ENCODE results near the gene TCP1.
"Not testable (repeated sequence)": the region's sequence is repeated elsewhere in the genome, so short reads cannot be mapped to it uniquely, and the experiment has no call there.

TCP1 gene

DNA sequence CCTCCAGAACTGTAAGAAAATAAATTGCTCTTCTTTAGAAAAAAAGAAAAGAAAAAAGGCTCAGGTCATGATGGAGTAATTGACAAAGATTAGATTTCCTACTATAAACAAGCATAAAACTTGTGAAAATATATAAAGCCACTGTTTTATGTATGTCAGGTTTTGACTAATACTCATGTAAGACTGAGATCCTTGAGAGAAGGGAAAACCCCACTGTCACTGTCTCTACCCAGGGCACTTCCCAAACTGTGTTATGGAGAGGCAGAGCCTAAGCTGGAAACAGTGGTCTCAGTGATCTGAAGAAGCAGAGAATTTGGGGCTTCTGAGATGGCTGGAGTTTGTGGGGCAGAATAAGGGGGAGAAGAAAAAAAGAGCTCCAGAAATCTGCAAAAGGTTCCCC is 19.9 kb downstream of the TCP1 start:
- DNase-seq: no peak

DNA sequence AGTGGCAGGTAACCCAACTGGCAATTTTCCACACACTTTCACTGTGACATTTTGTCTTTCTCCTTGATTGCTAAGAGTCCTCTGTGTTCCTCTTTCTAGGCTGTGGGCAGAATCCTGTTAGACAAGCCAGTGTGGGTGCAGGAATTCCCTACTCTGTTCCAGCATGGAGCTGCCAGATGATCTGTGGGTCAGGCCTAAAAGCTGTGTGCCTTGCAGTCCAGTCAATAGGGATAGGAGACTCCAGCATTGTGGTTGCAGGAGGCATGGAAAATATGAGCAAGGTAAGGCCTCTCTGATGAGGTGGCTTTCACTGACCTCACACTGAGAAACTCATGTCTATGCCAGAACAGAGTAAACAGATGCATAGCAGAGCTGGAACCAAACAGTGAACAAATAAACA is 22.5 kb downstream of the TCP1 start:
- DNase-seq: no peak

DNA sequence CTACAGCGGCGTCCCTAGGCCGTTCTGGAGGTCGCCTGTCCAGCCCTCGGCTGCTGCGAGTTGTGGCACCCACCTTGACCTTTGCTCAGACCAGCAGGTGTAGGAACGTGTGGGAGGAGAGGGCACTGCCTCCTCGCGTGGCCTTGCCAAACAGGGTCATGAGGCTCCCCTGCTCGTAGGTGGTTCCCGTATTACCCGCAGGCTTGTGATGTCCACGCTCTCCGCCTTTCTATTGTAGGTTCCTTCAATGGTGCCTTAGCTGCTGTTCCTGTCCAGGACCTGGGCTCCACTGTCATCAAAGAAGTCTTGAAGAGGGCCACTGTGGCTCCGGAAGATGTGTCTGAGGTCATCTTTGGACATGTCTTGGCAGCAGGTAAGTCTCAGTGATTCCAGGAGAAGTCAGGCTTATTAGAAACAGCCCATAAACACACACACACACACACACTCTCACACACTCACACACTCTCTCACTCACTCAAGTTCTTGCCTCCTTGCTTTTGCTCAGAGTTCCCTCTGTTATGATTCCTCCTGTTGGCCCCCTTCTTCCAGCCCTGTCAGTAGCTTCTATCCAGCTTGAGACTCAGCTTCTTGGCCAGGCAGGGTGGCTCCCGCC is 26.6 kb downstream of the TCP1 start:
- DNase-seq: no peak

DNA sequence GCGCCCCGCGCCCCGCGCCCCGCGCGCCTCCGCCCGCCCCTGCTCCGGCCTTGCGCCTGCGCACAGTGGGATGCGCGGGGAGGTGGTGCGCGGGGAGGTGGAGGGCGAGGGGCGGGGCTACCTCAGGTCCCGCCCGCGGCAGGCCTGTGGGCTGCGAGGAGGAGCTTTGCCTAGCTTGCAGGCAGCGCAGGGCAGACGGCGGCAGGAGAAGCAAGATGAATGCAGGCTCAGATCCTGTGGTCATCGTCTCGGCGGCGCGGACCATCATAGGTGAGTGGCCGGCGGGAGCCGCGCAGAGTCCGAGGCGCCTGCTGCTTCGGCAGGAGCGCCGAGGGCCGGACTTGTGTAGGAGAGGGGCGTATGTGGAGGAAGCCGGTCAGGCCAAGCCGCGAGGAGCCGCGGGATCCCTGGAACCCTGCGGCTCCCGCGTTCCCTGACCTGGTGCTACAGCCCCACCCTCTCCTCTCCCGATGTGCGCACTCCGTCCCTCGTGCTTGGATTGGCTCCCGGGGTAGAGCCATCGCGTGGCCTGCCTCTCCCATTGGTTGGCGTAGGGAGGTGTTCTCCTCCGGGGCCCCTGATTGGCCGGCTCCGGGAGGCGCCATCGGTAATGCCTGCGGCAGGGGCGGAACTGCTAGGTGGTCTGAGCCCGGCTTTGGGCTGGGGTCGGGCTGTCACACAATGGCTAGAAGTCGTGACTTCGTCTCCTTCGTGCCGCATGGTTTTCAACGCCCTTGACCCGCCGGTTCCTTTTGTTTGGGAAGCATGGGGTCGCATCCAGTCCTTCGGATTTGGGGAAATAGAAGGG is 27.3 kb downstream of the TCP1 start, which contains the start of gene ACAT2:
Gene ACAT2, plus strand, starts transcription at position 173 of the 808 bp plus-strand sequence. Its CDS starts 43 bp downstream, at position 216.
- peak; percentile 88 for DNase-seq

DNA sequence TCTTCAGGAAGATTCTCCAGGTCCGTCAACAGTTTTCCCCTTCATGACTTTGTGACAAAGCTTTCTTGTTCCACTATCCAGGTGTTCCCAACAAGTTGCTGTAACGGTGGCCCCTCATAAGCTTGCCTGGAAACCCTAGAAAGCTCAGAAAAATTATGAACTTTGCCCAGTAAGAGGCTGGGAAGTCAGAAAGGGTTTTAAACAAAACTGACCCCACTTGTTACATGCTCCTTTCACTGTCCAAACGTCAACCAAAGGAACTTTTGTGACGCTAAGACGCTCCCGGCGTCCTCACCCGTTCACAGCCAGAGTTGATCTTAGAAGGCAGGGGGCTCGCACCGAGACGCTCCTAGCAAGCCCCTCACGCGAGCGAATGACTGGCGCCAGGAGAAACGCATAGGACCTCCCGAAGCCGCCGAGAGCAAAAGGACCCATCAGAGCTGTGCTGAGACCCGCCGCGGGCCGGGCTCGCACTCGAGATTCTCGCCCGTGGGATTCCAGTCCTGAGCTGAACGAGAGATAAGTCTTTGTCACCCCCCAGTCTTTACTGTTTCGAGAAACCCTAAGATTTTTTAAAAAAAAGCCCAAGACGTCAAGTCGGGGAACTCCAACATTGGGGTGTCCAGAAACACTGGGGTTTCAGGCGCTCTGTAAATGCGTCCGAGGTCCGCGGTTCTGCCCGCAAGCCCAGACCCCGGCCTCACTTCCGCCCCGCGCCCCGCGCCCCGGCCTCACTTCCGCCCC is 28.1 kb downstream of the TCP1 start:
- no peak for DNase-seq

DNA sequence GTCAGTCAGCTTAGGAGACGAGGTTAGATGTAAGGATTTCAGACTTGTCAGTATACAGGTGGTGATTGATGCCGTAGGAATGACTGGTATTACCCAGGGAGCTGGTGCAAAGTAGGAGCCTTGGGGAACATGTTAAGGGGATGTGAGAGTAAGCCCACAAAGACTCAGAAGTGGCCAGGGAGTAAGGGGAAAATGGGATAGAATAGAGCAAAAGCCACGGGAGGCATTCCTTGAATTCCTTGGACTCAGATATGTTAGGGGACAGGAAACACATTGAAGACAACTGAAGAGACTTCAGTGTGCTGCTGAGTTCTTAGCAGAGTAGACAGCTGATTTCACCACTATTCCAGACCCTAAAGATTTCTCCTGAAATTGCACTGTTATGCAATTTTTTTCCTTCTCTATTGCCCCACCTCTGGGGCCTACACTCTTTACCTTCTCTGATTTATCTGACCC is 28.8 kb downstream of the TCP1 start:
- DNase-seq: no peak

DNA sequence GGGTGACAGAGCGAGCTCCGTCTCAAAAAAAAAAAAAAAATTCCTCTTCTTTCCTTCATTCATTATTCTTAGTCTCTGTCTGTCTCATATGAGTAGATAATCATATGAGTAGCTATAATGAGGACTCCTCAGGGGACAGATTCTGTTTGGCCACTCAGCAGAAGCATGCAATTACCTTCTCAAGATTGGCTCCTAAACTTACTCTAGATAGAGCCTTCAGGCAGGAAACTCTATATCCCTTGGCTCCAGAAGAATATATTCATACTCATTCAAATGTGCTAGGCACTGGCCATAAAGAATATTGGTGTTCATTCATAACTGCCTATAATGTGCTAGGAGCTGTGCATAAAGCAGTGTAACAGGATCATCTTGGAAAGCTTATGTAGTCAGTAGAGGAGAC is 29.8 kb downstream of the TCP1 start:
- no peak for DNase-seq

DNA sequence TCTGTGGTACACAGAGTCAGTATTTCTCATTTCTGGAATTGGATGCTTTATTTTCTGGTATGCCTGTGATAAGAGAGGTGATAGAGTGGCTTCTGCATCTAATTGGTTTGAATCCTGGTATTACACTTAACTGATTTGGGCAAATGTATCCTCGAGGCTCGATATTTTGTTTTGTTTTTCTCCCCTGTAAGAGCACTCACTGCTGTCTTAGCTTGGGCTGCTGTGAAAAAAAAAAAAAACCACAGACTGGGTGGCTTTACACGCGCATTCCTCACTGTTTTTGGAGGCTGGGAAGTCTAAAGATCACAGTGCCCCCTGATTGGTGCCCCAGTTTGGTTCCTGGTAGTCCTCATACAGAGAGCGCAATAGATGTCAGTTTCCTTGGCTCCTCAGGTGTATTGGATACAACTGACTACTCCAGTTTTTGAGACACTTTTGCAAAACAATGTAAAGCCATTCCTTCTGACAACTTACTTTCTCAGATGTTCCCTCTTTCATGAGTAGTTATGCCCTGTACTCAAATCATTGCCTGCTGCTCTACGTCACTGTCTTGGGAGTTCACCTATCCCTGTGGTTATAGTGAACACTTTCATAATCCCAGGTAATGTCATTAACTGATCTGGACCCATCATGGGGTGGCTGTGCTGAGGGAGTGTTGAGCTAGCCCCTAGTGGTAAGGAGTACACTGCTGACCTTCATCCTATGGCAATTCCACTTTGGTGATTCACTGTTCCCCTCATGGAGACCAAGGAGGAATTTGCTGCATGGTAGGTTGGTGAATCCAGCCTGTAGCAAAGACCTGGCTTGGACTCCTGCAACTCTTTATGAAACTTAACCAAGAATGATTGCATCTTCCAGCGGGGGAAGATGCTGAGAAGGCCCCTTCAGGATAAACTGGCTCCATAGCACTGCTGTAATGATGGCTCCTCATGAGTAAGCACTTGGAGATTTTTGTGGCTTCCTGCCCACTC is 31.1 kb downstream of the TCP1 start:
- DNase-seq: no peak

DNA sequence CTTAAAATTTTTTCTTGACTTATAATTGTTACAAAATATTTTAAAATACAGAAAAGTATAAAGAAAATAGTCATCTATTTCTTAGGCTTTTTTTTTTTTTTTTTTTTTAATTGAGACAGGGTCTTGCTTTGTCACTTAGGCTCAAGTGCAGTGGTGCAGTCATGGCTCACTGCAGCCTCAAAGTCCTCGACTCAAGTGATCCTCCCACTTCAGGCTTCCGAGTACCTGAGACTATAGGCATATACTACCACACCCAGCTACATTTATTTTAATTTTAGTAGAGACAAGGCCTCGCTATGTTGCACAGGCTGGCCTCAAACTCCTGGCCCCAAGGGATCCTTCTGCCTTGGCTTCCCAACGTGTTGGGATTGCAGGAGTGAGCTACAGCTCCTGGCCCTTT is 32.9 kb downstream of the TCP1 start:
- no peak for DNase-seq

DNA sequence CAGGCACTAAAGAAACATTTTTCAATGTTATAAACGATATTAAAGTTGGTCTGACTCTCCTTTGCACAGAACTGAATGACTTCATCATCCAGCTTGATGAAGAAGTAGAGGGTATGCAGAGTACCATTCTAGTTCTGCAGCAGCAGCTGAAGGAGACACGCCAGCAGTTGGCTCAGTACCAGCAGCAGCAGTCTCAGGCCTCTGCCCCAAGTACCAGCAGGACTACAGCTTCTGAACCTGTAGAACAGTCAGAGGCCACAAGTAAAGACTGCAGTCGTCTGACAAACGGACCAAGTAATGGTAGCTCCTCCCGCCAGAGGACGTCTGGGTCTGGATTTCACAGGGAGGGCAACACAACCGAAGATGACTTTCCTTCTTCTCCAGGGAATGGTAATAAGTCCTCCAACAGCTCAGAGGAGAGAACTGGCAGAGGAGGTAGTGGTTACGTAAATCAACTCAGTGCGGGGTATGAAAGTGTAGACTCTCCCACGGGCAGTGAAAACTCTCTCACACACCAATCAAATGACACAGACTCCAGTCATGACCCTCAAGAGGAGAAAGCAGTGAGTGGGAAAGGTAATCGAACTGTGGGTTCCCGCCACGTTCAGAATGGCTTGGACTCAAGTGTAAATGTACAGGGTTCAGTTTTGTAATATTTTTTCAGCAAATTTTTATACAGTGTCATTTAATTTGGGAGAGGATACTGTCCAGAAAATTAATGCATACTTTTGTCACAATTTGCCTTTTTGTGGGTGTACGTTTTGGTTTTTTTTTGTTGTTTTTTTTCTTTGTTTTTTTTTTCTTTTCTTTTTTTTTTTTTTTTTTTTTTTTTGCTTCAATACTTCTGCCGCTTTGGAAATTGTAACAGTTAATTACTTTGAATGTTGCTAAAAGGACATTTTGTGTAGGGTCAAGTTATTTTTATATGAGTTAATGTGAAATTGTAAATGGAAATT is 34.2 kb downstream of the TCP1 start:
- no peak for DNase-seq

DNA sequence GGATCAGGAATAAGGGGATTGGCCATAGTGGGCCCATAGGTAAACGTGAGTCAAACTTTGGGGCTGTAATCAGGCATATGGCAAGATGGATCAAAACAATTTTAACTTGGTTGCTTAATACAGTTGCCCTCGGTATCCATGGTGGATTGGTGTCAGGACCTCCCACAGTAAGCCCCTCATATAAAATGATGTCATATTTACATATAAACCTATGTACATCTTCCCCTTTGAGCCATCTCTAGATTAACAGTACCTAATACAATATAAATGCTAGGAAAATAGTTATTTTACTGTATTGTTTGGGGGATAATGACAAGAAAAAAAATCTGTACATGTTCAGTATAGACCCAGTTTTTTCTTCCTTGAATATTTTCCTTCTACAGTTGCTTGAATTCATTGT is 35.0 kb downstream of the TCP1 start:
- no peak for DNase-seq

DNA sequence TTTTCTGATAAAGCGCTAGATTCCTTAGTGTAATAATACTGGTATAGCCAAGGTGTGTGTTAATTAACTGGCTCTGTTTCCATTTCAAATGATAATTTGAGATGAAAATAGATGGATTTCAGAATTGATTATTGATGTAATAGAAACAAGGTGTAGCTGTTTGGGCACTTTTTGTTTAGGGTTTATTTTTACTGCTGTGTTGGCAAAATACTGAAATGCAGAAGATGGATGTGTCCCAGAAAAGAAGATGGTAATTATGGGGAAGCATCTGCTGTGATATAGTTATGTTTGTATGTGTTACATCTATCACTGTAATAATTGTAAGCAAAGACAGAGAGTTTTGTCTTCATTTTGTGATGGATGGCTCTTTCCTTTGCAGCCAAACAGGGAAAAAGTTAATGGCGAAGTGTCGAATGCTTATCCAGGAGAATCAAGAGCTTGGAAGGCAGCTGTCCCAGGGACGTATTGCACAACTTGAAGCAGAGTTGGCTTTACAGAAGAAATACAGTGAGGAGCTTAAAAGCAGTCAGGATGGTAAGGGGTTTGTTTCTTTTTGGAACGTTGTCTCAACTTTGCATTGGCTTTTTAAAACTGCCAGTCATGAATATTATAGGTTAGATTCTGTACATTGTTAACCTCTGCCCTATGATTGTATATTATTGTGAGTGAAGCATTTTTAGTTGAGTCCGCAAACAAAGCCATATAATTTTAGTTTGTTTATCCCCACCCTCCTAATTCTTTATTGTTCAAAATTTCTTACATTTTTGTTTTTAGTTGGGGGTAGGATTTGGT is 36.1 kb downstream of the TCP1 start:
- DNase-seq: no peak

DNA sequence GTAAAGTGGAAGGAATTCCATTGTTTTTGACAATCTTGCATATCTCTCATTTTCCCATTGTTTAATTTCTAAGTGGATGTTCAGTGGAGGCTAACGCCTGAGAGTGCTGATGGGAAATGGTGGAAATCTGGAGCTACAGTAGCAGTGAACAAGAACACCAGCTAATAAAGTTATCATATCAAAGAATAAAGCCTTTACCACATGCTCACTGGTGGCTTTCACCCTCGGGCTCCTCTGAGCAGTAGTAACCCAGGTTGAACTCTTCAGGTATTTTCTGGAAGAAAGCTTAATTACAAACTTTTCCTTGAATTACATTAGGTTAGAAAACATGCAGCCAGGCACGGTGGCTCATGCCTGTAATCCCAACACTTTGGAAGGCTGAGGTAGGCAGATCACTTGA is 38.0 kb downstream of the TCP1 start:
- DNase-seq: no peak

DNA sequence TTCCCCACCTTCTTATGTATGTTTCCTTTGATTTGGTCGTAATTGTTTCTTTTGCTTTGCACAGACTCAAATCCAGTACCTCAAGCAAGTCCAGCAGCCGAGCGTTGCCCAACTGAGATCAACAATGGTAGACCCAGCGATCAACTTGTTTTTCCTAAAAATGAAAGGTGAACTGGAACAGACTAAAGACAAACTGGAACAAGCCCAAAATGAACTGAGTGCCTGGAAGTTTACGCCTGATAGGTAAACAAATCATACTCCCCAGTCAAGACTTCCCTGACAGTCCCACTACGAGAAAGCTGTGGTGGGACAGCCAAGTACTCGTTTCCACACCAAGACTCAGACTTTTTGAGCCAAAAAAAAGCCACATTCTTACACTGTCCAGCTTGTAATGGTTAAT is 41.3 kb downstream of the TCP1 start:
- DNase-seq: not testable (repeated sequence)

DNA sequence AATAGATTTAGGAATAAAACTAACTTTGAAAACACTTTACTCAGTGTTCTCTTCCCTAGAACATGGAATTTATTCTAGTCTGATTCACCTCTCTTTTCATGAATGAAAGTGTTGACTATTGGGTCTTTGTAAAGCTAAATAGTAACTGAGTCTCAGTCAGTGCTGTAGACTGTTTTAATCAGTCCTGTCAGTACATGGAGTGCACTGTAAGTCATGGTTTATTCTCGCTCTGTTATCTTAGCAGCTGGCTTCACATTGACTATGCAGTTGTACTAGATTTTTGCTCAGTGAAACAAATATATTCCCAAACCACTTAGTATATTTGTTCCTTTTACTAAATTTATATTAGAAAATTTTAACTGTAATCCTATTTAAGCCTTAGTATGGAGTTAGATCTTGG is 42.6 kb downstream of the TCP1 start:
- no peak for DNase-seq

DNA sequence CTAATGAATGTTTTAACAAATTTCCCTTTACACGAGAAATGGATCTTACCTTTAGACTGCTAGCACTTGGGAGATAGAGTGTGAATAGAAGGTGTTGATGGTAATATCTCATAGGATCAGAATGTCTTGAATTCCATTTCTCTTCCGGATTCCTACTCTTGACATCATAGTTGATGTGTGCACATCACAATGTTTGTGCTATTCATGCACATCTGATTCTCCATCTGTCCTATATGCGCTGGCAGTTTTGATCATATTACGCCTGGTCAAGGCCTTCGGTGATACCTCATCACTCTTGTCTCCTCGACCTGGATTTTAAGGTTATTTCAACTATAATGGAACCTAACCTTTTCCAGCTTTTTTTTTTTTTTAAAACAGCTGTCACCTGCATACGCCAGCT is 44.3 kb downstream of the TCP1 start:
- DNase-seq: no peak

DNA sequence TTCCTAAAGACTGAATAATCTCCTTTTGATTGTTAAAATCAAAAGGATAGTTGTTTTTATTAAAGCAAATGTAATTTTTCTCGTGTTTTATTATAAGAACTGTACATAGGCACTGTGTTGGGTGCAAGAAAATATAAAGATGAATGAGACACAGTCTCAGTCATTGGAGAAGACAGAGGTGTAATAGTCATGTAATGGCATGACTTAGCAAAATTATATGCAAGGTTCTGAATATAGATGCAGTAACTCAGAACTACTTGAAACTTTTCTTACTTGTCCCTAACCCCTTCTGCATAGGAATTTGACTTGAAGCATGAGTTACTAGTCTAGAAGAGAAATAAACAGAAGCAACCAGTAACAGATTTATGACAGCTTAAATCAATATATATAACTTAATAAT is 47.2 kb downstream of the TCP1 start:
- DNase-seq: no peak

DNA sequence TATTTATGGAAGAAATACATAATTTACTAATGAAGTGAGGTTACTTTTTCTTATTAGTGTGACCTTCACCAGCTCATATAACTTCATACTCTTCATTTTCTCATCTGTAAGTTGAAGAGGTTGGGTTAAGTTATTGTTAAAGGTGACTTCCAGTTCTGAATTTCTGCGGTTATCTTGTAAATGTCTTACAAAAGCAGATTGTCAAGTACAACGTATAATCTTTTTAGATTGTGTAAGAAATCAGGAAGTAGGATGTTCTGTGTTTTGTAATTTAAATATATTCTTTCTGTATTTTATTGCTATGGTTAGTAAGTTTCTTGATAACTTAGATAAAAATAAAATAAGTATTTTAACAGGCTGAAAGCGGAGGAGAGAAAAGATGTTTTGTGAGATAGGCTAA is 50.1 kb downstream of the TCP1 start:
- DNase-seq: no peak

DNA sequence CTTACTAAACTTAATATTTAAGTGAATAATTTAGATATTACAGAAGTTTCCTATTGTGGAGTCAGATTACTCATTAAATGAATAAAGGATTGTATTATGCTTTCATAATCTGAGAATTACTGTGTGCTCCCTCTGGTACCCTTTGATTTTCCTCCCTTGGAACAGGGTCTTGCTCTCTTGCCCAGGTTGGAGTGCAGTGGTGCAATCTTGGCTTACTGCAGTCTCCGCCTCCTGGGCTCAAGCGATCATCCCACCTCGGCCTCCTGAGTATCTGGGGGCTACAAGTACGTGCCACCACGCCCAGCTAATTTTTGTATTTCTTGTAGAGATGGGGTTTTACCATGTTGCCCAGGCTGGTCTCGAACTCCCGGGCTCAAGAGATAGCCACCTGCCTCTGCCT is 52.5 kb downstream of the TCP1 start:
- no peak for DNase-seq

DNA sequence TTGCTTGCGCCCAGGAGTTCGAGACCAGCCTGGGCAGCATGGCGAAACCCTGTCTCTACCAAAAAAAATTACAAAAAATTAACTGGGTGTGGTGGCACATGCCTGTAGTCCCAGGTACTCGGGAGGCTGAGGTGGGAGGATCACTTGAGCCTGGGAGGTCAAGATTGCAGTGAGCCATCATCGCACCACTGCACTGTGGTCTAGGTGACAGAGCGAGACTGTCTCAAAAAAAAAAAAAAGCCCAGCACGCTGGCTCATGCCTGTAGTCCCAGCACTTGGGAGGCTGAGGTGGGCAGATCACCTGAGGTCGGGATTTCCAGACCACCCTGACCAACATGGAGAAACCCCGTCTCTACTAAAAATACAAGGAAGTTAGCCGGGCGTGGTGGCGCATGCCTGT is 56.0 kb downstream of the TCP1 start:
- not testable (repeated sequence) for DNase-seq

DNA sequence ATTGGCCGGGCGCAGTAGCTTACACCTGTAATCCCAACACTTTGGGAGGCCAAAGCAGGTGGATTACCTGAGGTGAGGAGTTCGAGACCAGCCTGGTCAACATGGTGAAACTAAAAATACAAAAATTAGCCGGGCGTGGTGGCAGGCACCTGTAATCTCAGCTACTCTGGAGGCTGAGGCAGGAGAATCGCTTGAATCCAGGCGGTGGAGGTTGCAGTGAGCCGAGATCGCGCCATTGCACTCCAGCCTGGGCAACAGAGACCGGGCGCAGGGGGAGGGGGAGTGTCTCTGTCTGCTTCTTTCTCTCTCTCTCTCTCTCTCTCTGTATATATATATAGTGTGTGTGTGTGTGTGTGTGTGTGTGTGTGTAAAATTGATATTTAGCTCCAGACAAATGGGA is 56.9 kb downstream of the TCP1 start:
- not testable (repeated sequence) for DNase-seq

Data from stimulated activated CD4-positive, alpha-beta T cell treated with anti-CD3 and anti-CD28 coated beads, Interleukin-12 subunit alpha, Interleukin-12 subunit beta, amount 100 ng/mL, for 4 hours (primary cell).